Forelimb muscle (tissue), 1 donor: ENCODE measurements around the gene ELMO1. TPM values are rescaled to one million over a fixed set of nuclear protein-coding genes. Genes with fewer than 3 reads are reported as not detected.

Experiments used
- DNase-seq: peaks from one replicate; pipeline ENCODE4 v3.0.0-alpha.2; 2013; ENCODE audit warnings: low read depth
- polyA plus RNA-seq: library from polyadenylated mRNA; unstranded; fragments of 120-200 nt; gene quantifications from one replicate; pipeline ENCODE4 v1.2.1, GENCODE V29; 2013; ENCODE audit not compliant: insufficient read length

ELMO1 gene
- polyA plus RNA-seq, 1 donor = 24.5 TPM

DNA sequence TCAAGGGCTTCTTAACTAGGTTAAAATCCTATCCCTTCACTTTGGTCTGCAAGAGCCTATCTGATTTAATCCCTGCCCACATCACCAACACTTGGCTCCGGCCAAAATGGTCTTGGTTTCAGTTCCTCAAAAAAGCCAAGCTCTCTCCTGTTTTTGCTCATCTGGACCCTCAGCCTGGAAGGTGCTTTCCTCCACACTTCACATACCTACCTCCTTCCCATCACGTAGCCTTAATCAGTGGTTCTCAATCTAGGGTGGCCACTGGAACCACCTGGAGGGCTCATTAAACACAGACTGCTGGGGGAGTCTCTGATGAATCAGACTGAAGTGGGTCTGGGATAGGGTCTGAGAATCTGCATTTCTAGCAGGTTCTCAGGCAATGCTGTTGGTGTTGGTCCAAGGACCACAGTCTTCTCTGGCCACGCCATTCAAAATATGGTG is 497.4 kb downstream of the ELMO1 start:
- DNase-seq = no peak

DNA sequence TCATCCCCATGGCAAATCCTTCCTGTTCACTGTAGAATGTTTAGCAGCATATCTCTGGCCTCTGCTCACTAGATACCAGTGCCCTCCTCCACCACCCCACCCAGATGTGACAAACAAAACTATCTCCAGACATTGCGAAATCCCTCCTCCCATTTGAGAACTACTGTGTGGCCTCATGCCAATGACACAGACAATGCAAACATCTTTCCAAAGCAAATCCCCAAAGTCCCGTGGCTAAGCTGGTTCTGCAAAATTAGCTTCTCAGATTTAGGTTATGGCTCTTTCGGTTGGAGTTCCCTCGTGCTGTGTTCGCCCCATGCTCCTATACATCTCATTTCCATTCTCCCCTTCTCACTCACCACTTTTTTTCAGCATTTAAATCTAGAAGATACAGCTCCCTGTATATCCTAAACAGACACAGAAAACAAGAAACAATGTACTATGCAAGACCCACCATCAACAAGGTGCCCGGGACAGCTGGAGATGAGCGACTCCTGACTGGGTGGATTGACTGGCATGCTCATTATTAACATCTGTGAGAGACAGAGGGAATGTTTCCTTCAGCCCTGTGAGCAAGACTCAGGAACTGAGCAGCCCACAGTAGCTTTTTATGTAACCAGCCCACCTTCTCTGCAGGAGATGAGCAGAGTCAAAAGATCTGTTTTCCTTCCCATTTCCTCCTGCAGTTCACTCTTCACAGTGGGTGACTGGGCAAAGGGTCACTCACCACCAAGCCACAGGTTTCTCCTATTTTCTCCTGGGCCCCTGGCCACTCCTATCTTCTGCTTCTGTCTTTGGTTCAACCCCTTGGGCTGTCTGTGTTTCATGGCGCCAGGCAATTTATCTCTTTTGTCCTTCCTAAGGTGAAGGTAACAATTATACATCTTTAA is 498.7 kb downstream of the ELMO1 start:
- DNase-seq = no peak

DNA sequence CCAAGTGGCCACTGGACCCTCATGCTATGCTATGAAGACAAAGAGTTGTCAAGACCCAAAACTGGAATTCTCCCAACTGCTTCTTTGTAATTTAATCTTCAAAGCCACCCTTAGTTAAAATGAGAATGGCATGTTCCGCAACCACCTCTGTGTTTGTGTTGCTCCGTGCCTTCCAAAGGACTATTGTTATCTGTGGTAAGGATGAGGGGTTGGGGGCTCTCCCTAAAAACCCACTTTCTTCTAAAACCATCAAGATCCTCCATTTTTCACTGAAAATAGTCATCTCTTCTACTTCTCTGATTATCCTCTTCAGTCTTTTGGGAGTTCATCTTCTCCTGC is 502.3 kb downstream of the ELMO1 start:
- DNase-seq = no peak

GRCh38 chr7:36945612-36946400 is 502.9 kb downstream of the ELMO1 start:
- DNase-seq = no peak

GRCh38 chr7:36944838-36945237 is 503.8 kb downstream of the ELMO1 start:
- no peak for DNase-seq

DNA sequence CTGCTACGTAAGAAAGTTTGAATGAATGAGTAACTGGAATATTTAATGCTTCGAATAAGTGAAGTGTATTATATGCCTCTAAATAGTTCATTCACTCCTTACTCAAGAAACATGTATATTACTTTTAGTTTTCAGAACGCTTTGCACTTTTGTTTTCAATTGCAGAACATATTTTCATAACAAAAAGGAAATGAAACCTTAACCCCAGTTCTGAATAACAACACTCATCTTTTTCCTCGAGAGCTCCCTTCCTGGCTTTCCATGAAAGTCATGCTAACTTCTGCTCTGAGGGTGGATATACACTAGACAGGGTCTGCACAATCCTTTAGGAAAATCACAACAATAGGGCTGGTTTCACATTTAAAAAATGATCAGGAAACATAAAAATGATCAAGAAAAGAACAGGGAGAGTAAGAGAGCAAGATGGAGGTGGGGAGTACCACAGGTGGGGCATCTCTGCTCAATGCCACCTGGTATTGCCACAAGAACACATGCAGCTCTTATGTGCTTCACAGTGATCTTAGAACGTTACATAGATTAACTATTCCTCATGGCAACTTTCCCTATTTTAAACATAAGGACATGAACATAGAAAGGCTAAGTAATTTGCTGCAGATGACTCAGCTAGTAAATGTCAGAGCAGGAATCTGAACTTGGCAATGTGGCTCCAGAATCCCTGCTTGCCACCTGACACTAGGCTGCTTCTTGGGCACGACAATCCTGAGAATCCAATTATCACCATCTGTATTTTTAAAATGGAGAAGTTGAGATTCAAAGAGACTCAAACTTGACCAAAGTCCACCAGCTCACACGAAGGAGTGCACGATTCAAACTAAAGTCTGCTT is 504.9 kb downstream of the ELMO1 start:
- DNase-seq = no peak

DNA sequence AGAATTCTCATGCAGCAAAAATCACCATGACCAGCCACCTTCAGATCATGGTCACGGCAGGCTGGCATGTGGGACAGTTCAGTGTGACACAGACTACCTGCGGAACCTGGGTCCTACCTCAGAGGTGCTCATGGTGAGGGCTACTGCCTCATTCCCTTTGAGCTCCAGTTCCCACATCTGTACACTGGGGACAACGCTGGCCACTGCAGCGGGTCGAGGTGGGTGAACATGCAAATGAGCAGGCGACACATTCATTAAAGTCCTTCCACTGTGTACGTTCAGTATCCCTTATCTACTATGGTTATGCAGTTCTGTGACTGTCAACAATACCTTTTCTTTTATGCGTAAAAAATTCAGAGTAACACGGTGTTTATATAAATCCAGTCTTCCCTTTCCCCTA is 505.7 kb downstream of the ELMO1 start:
- DNase-seq = no peak

DNA sequence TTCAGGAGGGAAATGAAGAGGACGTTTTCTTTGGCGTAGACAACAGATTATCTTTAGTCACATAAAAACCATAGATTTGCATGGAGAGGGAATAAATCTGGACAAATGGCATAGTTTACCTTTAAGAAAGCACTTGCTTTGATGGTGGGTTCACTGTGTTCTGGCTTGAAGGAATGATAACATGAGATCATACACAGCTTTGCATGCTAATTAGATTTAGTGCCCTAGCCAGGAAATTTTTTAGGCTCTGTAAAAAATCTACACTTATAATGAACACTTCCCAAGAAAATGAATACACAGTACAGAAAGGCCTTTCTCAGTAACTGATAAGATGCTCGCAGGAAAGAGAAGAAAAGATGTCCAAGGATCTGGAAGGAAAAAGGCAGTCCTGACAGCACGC is 506.1 kb downstream of the ELMO1 start:
- no peak for DNase-seq

DNA sequence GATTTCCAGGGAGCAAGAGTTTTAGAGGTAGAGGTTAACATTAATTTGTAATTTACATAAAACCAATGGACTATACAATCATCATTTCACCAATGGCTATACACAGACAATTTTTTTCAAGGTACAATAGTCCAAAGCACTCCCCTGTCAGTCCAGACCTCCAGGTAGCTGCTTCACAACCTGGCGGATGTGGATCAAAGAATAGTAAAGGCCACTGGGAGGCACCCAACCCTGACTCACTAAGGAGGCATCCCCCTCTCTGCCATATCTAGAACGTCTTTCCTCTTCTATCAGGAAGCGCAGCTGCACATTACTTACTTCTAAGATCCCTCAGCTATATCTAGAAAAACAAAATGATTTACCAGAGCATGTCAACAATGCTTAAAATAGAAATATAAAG is 506.6 kb downstream of the ELMO1 start:
- DNase-seq = no peak

GRCh38 chr7:36941359-36941758 is 507.3 kb downstream of the ELMO1 start:
- no peak for DNase-seq

- no peak for DNase-seq
Observed at GRCh38 chr7:36939816-36940215, 508.8 kb downstream of the ELMO1 start.

- DNase-seq = no peak
Observed at GRCh38 chr7:36937754-36938563, 510.7 kb downstream of the ELMO1 start.

DNA sequence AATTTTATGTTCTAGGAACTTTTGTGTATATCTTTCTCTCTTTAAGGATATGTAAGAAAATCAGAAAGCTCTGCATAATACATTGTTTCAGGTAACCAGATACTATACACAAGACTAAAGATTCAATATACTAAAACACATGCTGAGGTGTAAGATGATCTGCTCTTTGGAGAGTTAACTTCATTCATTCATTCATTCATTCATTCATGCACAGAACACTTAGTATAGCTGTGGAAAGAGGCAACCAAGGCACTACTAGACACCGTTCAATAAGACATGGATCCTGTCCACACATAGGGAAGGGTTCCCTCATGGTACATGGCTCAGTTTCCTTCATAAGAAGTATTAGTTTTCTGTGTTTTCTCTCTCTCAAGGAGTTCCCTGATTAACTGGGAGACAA is 516.8 kb downstream of the ELMO1 start:
- DNase-seq = no peak

DNA sequence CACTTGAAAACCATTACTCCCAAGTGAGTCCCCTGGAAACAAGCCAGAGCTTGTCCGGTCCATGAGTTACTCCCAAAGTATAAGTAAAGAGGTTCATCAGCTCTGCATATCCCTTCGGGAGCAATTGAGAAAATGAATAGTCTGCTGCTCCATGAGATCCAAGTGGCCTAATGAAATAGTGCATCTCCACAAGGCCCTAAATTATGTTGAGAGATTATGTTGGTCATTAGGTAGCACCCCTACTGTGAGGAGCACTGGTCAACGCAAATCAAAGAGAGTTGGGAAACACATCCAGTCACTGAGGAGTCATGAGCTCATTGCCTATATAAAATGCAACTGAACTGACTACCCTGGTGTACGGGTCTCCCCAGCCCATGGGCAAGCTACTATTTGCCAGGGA is 518.9 kb downstream of the ELMO1 start:
- DNase-seq = no peak

DNA sequence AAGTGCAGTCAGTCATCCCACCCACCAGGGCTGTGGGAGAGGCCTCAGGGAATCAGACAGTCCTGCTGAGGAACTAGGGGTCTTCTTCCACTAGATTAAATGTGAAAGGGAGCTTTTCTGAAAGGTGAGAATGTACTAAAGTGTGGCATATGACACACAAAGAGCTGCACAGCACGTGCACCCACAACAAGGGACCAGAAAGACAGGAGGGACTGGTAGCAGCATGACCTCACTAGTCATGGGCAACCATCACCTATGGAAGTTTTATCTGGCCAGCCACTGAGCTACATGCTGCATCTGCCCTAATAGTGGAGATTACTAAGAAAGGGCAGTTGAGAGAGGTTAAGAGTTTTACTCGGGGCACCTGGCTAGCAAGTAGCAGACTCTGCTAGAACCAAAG is 519.9 kb downstream of the ELMO1 start:
- no peak for DNase-seq

DNA sequence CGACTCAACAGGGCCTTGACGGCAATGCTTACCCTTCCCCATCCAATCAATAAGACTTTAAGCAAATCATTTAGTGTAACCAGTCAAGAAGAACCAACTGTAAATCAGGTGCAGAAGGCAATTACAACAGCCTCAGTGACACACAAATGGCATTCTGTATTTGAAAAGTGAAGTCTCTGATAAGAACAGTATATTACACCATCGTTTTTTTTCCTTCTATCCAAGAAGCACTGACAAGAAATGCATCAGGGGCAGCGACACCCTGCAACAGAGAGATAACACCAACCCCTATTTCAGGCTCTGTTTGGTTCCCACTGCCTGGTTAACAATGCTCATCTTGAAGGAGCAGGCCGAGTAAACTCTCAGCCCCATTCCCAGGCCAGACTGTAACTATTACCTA is 520.4 kb downstream of the ELMO1 start:
- no peak for DNase-seq

- DNase-seq = no peak
Observed at GRCh38 chr7:36925691-36926090, 523.0 kb downstream of the ELMO1 start.

DNA sequence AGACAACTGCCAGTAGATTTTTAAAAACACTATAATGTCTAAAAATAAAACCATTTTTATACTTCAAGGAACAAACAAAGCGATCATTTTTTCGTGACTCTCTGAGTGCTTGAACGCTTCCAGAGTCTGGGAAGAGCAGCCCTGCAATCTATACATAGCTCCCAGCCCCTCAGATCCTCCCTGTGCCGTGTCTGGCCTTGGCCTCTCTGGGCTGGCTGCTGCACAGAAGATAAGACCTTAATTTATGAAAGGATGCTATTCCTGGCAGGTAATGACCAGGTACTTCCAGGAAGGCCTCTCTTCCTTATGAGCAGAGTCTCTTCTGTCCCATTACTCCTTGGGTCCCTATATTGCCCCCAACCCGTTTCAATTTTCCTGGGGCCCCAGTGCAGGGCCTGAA is 523.5 kb downstream of the ELMO1 start:
- DNase-seq = no peak

DNA sequence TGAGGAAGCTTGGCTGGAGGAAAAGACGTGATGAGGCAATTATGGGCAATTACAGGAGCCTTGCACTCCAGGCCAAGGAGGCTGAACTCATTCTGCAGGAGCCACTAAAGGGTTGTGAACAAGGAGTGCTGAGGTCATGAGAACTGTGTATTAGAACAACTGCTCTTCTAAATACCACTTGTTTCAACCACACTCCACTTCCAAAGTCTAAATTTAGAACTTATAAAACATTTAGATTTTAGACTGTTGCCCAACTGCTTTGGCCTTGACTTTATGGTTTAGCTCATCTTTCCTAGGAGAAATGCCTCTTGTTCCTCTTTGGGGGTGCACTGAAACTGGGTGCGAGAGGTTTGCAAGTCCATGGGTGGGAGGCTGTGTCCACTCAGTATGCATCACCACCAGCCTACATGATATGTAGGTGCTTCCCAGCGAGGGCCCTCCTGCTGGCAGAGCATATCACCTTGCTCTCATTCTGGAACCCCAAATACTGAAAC is 524.7 kb downstream of the ELMO1 start:
- DNase-seq = no peak

DNA sequence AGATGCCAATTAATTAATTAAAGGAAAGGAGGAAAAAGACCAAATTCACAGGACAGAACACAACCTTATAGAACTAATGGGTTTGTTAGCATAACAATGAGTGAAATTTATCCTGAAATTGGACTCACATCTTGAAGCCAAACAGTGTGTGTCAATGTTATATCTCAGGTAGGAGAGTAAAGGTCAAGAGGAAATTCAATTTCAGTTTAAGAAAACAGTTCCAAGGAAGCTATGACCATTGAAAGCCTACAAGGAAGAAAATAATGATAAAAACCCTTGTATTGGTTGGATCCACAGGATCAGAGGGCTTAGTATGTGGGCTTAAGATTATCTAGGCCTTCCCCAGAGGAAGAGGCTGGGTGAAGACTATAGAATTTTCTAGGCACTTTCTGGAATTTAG is 525.5 kb downstream of the ELMO1 start:
- DNase-seq = no peak

- DNase-seq = no peak
Observed at GRCh38 chr7:36920433-36920832, 528.2 kb downstream of the ELMO1 start.
